Tibial nerve (tissue), 4 donors: ENCODE measurements around the gene ENPP1. TPM values are rescaled to one million over a fixed set of nuclear protein-coding genes. Genes with fewer than 3 reads are reported as not detected.
"Not testable (repeated sequence)": the region's sequence is repeated elsewhere in the genome, so short reads cannot be mapped to it uniquely, and the experiment has no call there.

Experiments used
- DNase-seq, 2 donors: peaks; one replicate each; pipeline ENCODE4 v3.0.0-alpha.2; 2019; ENCODE audit warnings: low spot score in 2 of 2
- H3K27ac ChIP-seq, 4 donors: fragments of 200-600 bp; sonication (generic) in 3 of 4; one replicate each; pipeline ENCODE4 v1.5.1; 2017 to 2019; ENCODE audit warnings: mild to moderate bottlenecking in 1 of 4
- H3K27me3 ChIP-seq, 2 donors: fragments of 200-600 bp; sonication (generic) in 1 of 2; one replicate each; pipeline versions ENCODE4 v1.5.1 to v1.6.0; 2017 to 2019
- H3K36me3 ChIP-seq, 3 donors: fragments of 200-600 bp; sonication (generic); one replicate each; pipeline ENCODE4 v1.5.1; 2018 to 2019
- H3K4me1 ChIP-seq, 4 donors: fragments of 200-600 bp; sonication (generic) in 3 of 4; one replicate each; pipeline ENCODE4 v1.5.1; 2017 to 2019
- H3K4me3 ChIP-seq, 4 donors: fragments of 200-600 bp; sonication (generic) in 3 of 4; one replicate each; pipeline ENCODE4 v1.5.1; 2017 to 2019; ENCODE audit warnings: mild to moderate bottlenecking in 1 of 4, moderate library complexity in 1 of 4
- H3K9me3 ChIP-seq, 4 donors: fragments of 200-600 bp; sonication (generic) in 3 of 4; one replicate each; pipeline ENCODE4 v1.5.1; 2017 to 2019
- EP300 ChIP-seq, 2 donors: sonication (generic); formaldehyde crosslinking; IDR thresholded peaks; one replicate each; pipeline ENCODE4 v1.6.1; 2017; ENCODE audit warnings: antibody characterized with exemption in 2 of 2, mild to moderate bottlenecking in 1 of 2
- POLR2A ChIP-seq, 2 donors: fragments of 450-650 bp; IDR thresholded peaks; one replicate each; pipeline ENCODE4 v1.6.1; 2017; ENCODE audit warnings: antibody characterized with exemption in 2 of 2, mild to moderate bottlenecking in 2 of 2, moderate library complexity in 2 of 2
- WGBS, 2 donors: methylation state at CpG; one replicate each; pipeline ENCODE4 v1.1.5; 2018; 5-methylcytosine and 5-hydroxymethylcytosine counted together
- total RNA-seq, 4 donors: library from RNA; depleted of rRNA; stranded (reverse); fragments of >200 nt; gene quantifications; one replicate each; pipeline ENCODE4 v1.1.0, GENCODE V29; 2016
- TF ChIP-seq, protein P1 (sequence below), 5 experiments: fragments of 200-600 bp in 3 of 5; fragments of 450-650 bp in 2 of 5; sonication (generic) in 3 of 5; IDR thresholded peaks; one replicate each; pipeline ENCODE4 v1.5.1; 2016 to 2019; ENCODE audit warnings: antibody characterized with exemption in 5 of 5, mild to moderate bottlenecking in 3 of 5, moderate library complexity in 2 of 5

Gene ENPP1
- total RNA-seq, 4 donors from 2014 or later: 11.8 to 22.8 (median 18.7) TPM

DNA sequence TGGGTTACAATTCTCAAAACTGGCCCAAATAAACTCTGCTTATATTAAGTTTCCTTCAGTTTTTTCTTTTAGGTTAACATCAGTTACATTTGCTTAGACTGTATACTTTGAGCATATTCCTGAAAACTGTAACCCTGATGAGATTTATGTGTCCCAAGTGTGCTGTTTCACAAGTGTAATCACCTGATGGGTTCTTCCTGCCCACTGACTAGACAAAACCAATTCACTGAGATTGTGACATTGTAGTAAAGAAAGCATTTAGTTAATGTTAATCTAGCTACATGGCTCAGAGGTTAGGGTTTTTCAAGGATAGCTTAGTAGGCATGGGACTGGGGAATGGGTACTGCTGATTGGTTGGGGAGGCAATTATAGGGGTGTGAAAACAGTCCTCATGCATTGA, 89.8 kb downstream of the ENPP1 start:
- DNase-seq: no peak
- Histone ChIP-seq H3K27ac (no peak overlapping the region), H3K4me1 (peaks cover 0 to 7% (median 0%) of the 10 kb centered on the region in 4 donors), H3K9me3 (peaks cover 0 to 17% (median 0%) of the 10 kb centered on the region in 4 donors), H3K27me3 (no peaks in the 10 kb centered on the region), H3K4me3 (no peak overlapping the region), H3K36me3 (no peaks in the 10 kb centered on the region)
- TF ChIP-seq, protein P1, sequence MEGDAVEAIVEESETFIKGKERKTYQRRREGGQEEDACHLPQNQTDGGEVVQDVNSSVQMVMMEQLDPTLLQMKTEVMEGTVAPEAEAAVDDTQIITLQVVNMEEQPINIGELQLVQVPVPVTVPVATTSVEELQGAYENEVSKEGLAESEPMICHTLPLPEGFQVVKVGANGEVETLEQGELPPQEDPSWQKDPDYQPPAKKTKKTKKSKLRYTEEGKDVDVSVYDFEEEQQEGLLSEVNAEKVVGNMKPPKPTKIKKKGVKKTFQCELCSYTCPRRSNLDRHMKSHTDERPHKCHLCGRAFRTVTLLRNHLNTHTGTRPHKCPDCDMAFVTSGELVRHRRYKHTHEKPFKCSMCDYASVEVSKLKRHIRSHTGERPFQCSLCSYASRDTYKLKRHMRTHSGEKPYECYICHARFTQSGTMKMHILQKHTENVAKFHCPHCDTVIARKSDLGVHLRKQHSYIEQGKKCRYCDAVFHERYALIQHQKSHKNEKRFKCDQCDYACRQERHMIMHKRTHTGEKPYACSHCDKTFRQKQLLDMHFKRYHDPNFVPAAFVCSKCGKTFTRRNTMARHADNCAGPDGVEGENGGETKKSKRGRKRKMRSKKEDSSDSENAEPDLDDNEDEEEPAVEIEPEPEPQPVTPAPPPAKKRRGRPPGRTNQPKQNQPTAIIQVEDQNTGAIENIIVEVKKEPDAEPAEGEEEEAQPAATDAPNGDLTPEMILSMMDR (IDR thresholded peaks at IDR 0.05): no peak
- no peak for TF ChIP-seq POLR2A (IDR thresholded peaks at IDR 0.05)
- no peak for TF ChIP-seq EP300 (IDR thresholded peaks at IDR 0.05)

DNA sequence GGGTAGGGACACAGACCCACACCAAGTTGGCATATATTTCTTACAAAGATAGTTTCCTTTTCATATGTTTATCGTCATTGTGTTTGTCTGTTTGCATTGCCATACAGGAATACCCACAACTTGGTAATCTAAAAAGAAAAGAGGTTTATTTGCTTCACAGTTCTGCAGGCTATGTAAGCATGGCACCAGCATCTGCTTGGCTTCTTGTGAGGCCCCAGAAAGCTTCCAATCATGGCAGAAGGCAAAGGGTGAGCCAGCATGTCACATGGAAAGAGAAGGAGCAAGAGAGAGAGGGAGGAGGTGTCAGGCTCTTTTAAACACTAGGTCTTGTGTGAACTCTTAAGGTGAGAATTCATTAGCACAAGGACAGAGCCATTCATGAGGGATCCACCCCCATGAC, 90.9 kb downstream of the ENPP1 start:
- peaks cover 0 to 7% (median 0%) of the 10 kb centered on the region in 4 donors for H3K4me1 ChIP-seq
- H3K27me3 ChIP-seq: no peaks in the 10 kb centered on the region
- no peak overlapping the region for H3K27ac ChIP-seq
- no peak for DNase-seq
- H3K9me3 ChIP-seq: peaks cover 0 to 17% (median 0%) of the 10 kb centered on the region in 4 donors
- TF ChIP-seq, protein P1 (IDR thresholded peaks at IDR 0.05): no peak
- TF ChIP-seq POLR2A (IDR thresholded peaks at IDR 0.05) (no peak), EP300 (IDR thresholded peaks at IDR 0.05) (no peak)
- WGBS, 2 donors: 88 to 92% methylated on average over 1 of the region's 1 CpG
- H3K36me3 ChIP-seq: no peaks in the 10 kb centered on the region
- no peak overlapping the region for H3K4me3 ChIP-seq

DNA sequence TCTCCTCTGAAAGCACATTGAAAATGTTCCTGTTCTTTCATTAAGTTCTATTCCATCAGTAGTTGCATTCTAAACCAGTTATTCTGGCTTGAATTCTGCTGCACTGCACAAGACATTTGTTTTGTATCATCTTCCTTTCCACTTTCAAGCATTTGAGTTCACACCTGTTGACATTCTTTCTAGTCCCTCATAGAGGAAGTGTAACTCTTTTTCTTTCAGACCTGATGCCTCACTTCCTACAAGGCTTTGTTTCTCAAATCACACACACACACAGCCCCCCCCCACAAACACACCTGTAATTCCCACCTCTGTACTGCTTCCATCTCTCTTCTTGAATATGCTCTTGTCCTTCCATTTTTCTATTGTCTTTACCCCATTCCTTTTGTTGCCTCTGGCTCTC, 92.4 kb downstream of the ENPP1 start:
- TF ChIP-seq POLR2A (IDR thresholded peaks at IDR 0.05): no peak
- TF ChIP-seq EP300 (IDR thresholded peaks at IDR 0.05): no peak
- TF ChIP-seq, protein P1 (IDR thresholded peaks at IDR 0.05): no peak
- H3K4me1 ChIP-seq: no peaks in the 10 kb centered on the region
- peaks cover 0 to 17% (median 0%) of the 10 kb centered on the region in 4 donors for H3K9me3 ChIP-seq
- H3K27ac ChIP-seq: no peak overlapping the region
- DNase-seq: no peak
- H3K27me3 ChIP-seq: no peaks in the 10 kb centered on the region
- no peak overlapping the region for H3K4me3 ChIP-seq
- H3K36me3 ChIP-seq: no peaks in the 10 kb centered on the region

DNA sequence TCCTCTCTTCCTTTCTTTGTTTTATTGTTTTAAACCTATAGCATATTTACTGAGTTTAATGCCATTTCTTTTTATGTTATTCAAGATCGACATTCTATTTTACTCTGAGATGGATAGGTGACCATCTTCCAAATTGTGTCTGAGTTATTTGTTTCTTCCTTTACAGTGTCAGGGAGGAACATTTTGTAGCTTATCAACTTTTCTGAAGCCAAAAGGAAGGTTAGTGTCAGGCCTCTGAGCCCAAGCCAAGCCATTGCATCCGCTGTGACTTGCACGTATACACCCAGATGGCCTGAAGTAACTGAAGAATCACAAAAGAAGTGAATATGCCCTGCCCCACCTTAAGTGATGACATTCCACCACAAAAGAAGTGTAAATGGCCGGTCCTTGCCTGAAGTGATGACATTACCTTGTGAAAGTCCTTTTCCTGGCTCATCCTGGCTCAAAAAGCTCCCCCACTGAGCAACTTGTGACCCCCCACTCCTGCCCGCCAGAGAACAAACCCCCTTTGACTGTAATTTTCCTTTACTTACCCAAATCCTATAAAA, 93.6 kb downstream of the ENPP1 start:
- WGBS, 2 donors: 96 to 97% methylated on average over 5 of the region's 5 CpGs
- not testable (repeated sequence) for H3K27me3 ChIP-seq, DNase-seq, H3K36me3 ChIP-seq, H3K4me3 ChIP-seq, H3K27ac ChIP-seq, H3K4me1 ChIP-seq
- peaks cover 0 to 17% (median 0%) of the 10 kb centered on the region in 4 donors for H3K9me3 ChIP-seq

DNA sequence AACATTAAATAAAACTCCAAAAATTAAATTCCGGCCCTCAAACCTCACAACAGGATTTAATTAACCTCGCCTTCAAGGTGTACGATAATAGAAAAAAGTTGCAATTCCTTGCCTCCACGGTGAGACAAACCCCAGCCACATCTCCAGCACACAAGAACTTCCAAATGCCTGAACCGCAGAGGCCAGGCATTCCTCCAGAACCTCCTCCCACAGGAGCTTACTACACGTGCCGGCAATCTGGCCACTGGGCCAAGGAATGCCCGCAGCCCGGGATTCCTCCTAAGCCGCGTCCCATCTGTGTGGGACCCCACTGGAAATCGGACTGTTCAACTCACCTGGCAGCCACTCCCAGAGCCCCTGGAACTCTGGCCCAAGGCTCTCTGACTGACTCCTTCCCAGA, 95.9 kb downstream of the ENPP1 start:
- WGBS, 2 donors: 75 to 83% methylated on average over 9 to 11 of the region's 12 CpGs

DNA sequence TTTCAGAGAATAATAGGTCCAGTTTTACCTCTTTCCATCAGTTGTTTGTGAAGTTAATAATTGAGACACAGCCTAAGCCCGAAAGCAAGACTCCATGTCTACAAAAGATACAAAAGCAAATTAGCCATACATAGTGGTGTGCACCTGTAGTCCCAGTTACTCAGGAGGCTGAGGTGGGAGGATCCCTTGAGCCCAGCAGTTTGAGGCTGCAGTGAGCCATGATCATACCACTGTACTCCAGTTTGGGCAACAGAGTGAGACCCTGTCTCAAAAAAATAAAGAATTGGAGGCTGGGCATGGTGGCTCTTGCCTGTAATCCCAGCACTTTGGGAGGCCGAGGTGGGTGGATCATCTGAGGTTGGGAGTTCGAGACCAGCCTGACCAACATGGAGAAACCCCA, 101.0 kb downstream of the ENPP1 start:
- not testable (repeated sequence) for H3K4me1 ChIP-seq, H3K27ac ChIP-seq, H3K4me3 ChIP-seq, DNase-seq, H3K36me3 ChIP-seq, H3K27me3 ChIP-seq, H3K9me3 ChIP-seq
- WGBS, 2 donors: 63 to 89% methylated on average over 3 of the region's 3 CpGs

More for the DNA sequence above, 95.9 kb downstream of the ENPP1 start:
- H3K4me1 ChIP-seq, H3K36me3 ChIP-seq, H3K9me3 ChIP-seq, H3K27ac ChIP-seq, DNase-seq, H3K27me3 ChIP-seq, H3K4me3 ChIP-seq: not testable (repeated sequence)
